Vagina (tissue), 2 donors: ENCODE measurements around the gene SLCO2B1.

Experiments
- CTCF ChIP-seq, 3 experiments: fragments of 450-650 bp in 2 of 3; fragments of 200-600 bp in 1 of 3; sonication (generic) in 1 of 3; IDR thresholded peaks; one replicate each; pipeline ENCODE4 v1.5.1; 2017 to 2019; ENCODE audit warnings: antibody characterized with exemption in 3 of 3, mild to moderate bottlenecking in 2 of 3, moderate library complexity in 2 of 3
- POLR2A ChIP-seq, 2 donors: fragments of 450-650 bp; IDR thresholded peaks; one replicate each; pipeline ENCODE4 v1.6.1; 2017; ENCODE audit warnings: antibody characterized with exemption in 2 of 2, mild to moderate bottlenecking in 2 of 2, moderate library complexity in 2 of 2
- POLR2AphosphoS5 ChIP-seq, 2 donors: sonication (generic); formaldehyde crosslinking; IDR thresholded peaks; one replicate each; pipeline ENCODE4 v1.9.0; 2017; ENCODE audit warnings: antibody characterized with exemption in 2 of 2, mild to moderate bottlenecking in 2 of 2, low read depth in 1 of 2; ENCODE audit not compliant: insufficient read depth in 1 of 2

DNA sequence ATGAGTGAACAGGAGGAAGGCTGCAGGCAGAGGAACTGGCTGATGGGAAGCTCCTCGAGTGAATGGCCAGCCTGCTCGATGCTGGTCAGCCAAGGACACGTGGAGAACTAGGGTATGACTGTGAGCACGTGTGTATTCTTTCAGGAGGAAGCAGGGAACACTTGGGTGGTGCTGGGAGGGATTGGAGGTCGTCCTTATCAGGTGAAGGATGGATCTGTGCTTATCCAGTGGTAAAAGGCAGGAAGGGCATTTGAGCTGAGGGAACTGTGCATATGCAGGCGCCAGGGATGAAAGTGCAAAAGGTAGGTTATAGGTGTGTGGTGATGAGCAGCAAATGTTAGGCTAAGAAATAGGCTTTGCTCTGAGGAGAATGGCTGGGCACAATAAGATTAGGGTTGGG is 9.7 kb upstream of the SLCO2B1 start:
- TF ChIP-seq CTCF (IDR thresholded peaks at IDR 0.05): no peak
- no peak for TF ChIP-seq POLR2AphosphoS5 (IDR thresholded peaks at IDR 0.05; ENCODE audit: insufficient read depth in 1 of 2, low read depth in 1 of 2)
- TF ChIP-seq POLR2A (IDR thresholded peaks at IDR 0.05): no peak
